Measurements from ENCODE around the gene PCSK9. TPM values are rescaled to one million over a fixed set of nuclear protein-coding genes. Genes with fewer than 3 reads are reported as not detected.

PCSK9 gene
- total and polyA plus RNA-seq, 2 of the 13 experiments (the other 11 are each of a cell fraction or from before 2014, with no cell fraction given): 33.3 to 80.5 TPM

DNA sequence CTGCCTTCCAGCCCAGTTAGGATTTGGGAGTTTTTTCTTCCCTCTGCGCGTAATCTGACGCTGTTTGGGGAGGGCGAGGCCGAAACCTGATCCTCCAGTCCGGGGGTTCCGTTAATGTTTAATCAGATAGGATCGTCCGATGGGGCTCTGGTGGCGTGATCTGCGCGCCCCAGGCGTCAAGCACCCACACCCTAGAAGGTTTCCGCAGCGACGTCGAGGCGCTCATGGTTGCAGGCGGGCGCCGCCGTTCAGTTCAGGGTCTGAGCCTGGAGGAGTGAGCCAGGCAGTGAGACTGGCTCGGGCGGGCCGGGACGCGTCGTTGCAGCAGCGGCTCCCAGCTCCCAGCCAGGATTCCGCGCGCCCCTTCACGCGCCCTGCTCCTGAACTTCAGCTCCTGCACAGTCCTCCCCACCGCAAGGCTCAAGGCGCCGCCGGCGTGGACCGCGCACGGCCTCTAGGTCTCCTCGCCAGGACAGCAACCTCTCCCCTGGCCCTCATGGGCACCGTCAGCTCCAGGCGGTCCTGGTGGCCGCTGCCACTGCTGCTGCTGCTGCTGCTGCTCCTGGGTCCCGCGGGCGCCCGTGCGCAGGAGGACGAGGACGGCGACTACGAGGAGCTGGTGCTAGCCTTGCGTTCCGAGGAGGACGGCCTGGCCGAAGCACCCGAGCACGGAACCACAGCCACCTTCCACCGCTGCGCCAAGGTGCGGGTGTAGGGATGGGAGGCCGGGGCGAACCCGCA is at the start of gene PCSK9 (continued):
- TF ChIP-seq CREB1 (IDR thresholded peaks at IDR 0.05) (peak; percentile 74), CREB1 (CRISPR knock-in tag; IDR thresholded peaks at IDR 0.05) (peak; percentile 61), ZNF317 (CRISPR knock-in tag; IDR thresholded peaks at IDR 0.05) (peak; percentile 88), KLF16 (CRISPR knock-in tag; IDR thresholded peaks at IDR 0.05) (peak in 1 of 2 experiments; percentile 68; a peak in 2 of 4 replicates), MAF1 (CRISPR knock-in tag; IDR thresholded peaks at IDR 0.05; ENCODE audit: borderline replicate concordance) (no peak), ZBTB7A (CRISPR knock-in tag; IDR thresholded peaks at IDR 0.05) (peak; percentile 27; the same call in 1 of the 2 replicates), ZNF335 (CRISPR knock-in tag; IDR thresholded peaks at IDR 0.05) (0 out of 2 replicates have a peak, but pooled peaks have one; percentile 28), CCDC6 (CRISPR knock-in tag; IDR thresholded peaks at IDR 0.05) (peak; percentile 79; the same call in 1 of the 2 replicates), RFX3 (CRISPR knock-in tag; IDR thresholded peaks at IDR 0.05) (no peak), MTF2 (CRISPR knock-in tag; IDR thresholded peaks at IDR 0.05; ENCODE audit: borderline replicate concordance) (0 out of 2 replicates have a peak, but pooled peaks have one; percentile 19), ZMYM2 (CRISPR knock-in tag; IDR thresholded peaks at IDR 0.05) (peak; percentile 80), ZNF776 (CRISPR knock-in tag; IDR thresholded peaks at IDR 0.05) (peak; percentile 94), NFYB (CRISPR knock-in tag; IDR thresholded peaks at IDR 0.05) (peak; percentile 52), HBP1 (CRISPR knock-in tag; IDR thresholded peaks at IDR 0.05; ENCODE audit: low read depth) (no peak; the same call in 1 of the 2 replicates), FOXM1 (CRISPR knock-in tag; IDR thresholded peaks at IDR 0.05) (0 out of 2 replicates have a peak, but pooled peaks have one; percentile 70), GZF1 (CRISPR knock-in tag; IDR thresholded peaks at IDR 0.05) (peak; percentile 83), MAZ (IDR thresholded peaks at IDR 0.05; ENCODE audit: borderline replicate concordance, low read depth, low read length) (peak; percentile 12; the same call in 1 of the 2 replicates), MAZ (CRISPR knock-in tag; IDR thresholded peaks at IDR 0.05; ENCODE audit: low read depth) (peak; percentile 66), RFX1 (IDR thresholded peaks at IDR 0.05) (no peak), ZNF556 (CRISPR knock-in tag; IDR thresholded peaks at IDR 0.05; ENCODE audit: borderline replicate concordance) (peak; percentile 56; the same call in 1 of the 2 replicates), ZNF329 (CRISPR knock-in tag; IDR thresholded peaks at IDR 0.05; ENCODE audit: low read depth) (no peak; the same call in none of the 2 replicates), ZNF337 (CRISPR knock-in tag; IDR thresholded peaks at IDR 0.05; ENCODE audit: borderline replicate concordance, low read depth) (peak; percentile 94; the same call in 1 of the 2 replicates)
- TF ChIP-seq, protein P1, sequence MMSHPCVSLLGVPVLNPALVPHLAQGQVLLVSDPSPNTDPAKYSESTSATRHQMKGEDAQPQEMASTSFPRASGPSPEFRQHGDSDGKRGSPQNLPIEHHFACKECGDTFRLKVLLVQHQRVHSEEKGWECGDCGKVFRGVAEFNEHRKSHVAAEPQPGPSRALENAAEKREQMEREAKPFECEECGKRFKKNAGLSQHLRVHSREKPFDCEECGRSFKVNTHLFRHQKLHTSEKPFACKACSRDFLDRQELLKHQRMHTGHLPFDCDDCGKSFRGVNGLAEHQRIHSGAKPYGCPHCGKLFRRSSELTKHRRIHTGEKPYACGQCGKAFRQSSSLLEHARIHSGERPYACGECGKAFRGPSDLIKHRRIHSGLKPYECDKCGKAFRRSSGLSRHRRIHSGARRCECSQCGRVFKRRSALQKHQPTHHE (CRISPR knock-in tag; IDR thresholded peaks at IDR 0.05; ENCODE audit: borderline replicate concordance): peak; percentile 87
- TF ChIP-seq, protein P2, sequence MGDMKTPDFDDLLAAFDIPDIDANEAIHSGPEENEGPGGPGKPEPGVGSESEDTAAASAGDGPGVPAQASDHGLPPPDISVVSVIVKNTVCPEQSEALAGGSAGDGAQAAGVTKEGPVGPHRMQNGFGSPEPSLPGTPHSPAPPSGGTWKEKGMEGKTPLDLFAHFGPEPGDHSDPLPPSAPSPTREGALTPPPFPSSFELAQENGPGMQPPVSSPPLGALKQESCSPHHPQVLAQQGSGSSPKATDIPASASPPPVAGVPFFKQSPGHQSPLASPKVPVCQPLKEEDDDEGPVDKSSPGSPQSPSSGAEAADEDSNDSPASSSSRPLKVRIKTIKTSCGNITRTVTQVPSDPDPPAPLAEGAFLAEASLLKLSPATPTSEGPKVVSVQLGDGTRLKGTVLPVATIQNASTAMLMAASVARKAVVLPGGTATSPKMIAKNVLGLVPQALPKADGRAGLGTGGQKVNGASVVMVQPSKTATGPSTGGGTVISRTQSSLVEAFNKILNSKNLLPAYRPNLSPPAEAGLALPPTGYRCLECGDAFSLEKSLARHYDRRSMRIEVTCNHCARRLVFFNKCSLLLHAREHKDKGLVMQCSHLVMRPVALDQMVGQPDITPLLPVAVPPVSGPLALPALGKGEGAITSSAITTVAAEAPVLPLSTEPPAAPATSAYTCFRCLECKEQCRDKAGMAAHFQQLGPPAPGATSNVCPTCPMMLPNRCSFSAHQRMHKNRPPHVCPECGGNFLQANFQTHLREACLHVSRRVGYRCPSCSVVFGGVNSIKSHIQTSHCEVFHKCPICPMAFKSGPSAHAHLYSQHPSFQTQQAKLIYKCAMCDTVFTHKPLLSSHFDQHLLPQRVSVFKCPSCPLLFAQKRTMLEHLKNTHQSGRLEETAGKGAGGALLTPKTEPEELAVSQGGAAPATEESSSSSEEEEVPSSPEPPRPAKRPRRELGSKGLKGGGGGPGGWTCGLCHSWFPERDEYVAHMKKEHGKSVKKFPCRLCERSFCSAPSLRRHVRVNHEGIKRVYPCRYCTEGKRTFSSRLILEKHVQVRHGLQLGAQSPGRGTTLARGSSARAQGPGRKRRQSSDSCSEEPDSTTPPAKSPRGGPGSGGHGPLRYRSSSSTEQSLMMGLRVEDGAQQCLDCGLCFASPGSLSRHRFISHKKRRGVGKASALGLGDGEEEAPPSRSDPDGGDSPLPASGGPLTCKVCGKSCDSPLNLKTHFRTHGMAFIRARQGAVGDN (CRISPR knock-in tag; IDR thresholded peaks at IDR 0.05): peak; percentile 96
